Mononuclear cell (primary cell): ENCODE measurements around the gene EDAR. TPM values are rescaled to one million over a fixed set of nuclear protein-coding genes. Genes with fewer than 3 reads are reported as not detected.

Source experiments
- H3K27me3 ChIP-seq: 2 replicates; pipeline ENCODE4 v1.6.0; 2011; ENCODE audit warnings: low read length, control low read depth; ENCODE audit not compliant: insufficient read depth
- H3K4me1 ChIP-seq: 2 replicates; pipeline ENCODE4 v1.5.1; 2011; ENCODE audit warnings: mild to moderate bottlenecking, low read length, control low read depth; ENCODE audit not compliant: insufficient read depth
- H3K4me3 ChIP-seq: 2 replicates; pipeline ENCODE4 v1.5.1; 2011; ENCODE audit warnings: mild to moderate bottlenecking, low read length, moderate library complexity
- H3K9me3 ChIP-seq: 2 replicates; pipeline ENCODE4 v1.5.1; 2011; ENCODE audit warnings: low read depth, mild to moderate bottlenecking, control low read depth, low read length
- total RNA-seq: library from RNA; depleted of rRNA; stranded (reverse); fragments of >200 nt; gene quantifications from one replicate; pipeline ENCODE4 v1.2.3, GENCODE V29; 2012

Gene EDAR
- total RNA-seq, 1 donor: 2.5 TPM

GRCh38 chr2:109016376-109016775, 27.4 kb upstream of the EDAR start:
- Histone ChIP-seq H3K4me3 (no peak overlapping the region), H3K9me3 (no peaks in the 10 kb centered on the region), H3K27me3 (no peaks in the 10 kb centered on the region), H3K4me1 (no peaks in the 10 kb centered on the region)

DNA sequence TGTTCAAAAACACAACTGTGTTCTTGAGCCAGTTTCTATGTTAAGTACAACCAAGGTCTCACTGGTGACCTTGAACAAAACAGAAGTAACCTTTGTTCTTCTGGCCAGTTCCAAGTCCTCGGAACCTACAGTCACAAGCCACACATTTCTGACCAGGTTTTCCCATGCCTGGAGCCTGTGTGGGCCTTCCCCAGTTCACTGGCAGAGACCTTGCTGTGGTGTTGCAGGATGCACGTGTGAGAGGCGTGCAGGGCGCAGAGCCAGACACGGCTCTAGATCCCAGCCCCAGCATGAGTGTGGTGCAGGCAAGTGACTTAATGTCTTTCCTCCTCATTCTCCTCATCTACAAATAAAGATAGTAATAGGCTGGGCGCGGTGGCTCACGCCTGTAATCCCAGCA, 25.5 kb upstream of the EDAR start:
- Histone ChIP-seq H3K4me3 (no peak overlapping the region), H3K9me3 (no peaks in the 10 kb centered on the region), H3K4me1 (no peaks in the 10 kb centered on the region), H3K27me3 (no peaks in the 10 kb centered on the region)

GRCh38 chr2:109013051-109013450, 24.0 kb upstream of the EDAR start:
- Histone ChIP-seq H3K9me3 (no peaks in the 10 kb centered on the region), H3K4me3 (no peak overlapping the region), H3K4me1 (no peaks in the 10 kb centered on the region), H3K27me3 (no peaks in the 10 kb centered on the region)

- H3K27me3 ChIP-seq: no peaks in the 10 kb centered on the region
- no peaks in the 10 kb centered on the region for H3K9me3 ChIP-seq
- no peaks in the 10 kb centered on the region for H3K4me1 ChIP-seq
- no peak overlapping the region for H3K4me3 ChIP-seq
These were observed 21.0 kb upstream of the EDAR start for GRCh38 chr2:109009920-109010610.

DNA sequence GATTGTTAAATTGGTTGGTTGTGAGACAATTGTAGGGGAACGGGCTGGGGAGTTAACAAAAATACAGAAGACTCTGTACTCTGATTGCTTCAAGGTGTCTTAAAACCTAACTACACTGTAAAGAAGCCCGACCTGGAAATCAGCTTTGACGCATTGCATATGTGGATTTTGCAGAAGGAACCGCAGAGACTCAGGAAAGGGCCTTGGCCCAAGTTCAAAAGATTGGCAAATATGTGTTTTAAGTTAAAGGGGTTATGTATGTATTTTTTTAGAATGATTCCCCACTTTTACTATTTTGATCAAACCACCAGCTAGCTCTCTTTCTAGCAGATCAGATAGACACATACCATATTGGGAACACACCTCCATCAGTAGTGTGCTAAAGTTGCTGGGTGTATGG, 18.0 kb upstream of the EDAR start:
- H3K4me3 ChIP-seq: no peak overlapping the region
- H3K27me3 ChIP-seq: no peaks in the 10 kb centered on the region
- no peaks in the 10 kb centered on the region for H3K9me3 ChIP-seq
- no peaks in the 10 kb centered on the region for H3K4me1 ChIP-seq

GRCh38 chr2:109005686-109006204, 16.7 kb upstream of the EDAR start:
- Histone ChIP-seq H3K9me3 (no peaks in the 10 kb centered on the region), H3K27me3 (no peaks in the 10 kb centered on the region), H3K4me1 (peaks cover 4% of the 10 kb centered on the region), H3K4me3 (no peak overlapping the region)

DNA sequence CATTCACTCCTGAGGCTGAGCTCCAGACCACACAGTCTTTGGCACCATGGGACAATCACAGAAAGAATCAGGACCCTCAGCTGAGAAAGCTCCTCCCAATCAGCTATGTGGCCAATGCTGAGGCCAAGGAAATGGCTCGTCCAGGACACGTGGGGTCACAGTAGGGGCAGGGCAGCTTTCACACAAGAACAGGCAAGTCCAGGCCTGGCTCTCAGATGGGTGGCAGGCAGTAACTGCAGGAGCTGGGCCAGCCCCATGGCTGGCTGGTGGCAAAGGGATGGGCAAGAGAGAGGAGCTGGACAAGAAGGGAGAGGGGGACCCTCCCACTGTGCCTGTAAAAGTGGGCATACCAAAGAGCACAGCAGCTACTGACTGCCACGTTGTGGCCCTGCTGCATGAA, 12.2 kb upstream of the EDAR start:
- H3K9me3 ChIP-seq: no peaks in the 10 kb centered on the region

GRCh38 chr2:109000738-109001137, 11.7 kb upstream of the EDAR start:
- peaks cover 6% of the 10 kb centered on the region for H3K4me1 ChIP-seq
- H3K9me3 ChIP-seq: no peaks in the 10 kb centered on the region
- H3K4me3 ChIP-seq: no peak overlapping the region
- H3K27me3 ChIP-seq: no peaks in the 10 kb centered on the region

More for the DNA sequence above, 12.2 kb upstream of the EDAR start:
- no peaks in the 10 kb centered on the region for H3K27me3 ChIP-seq
- H3K4me1 ChIP-seq: peaks cover 6% of the 10 kb centered on the region
- no peak overlapping the region for H3K4me3 ChIP-seq

DNA sequence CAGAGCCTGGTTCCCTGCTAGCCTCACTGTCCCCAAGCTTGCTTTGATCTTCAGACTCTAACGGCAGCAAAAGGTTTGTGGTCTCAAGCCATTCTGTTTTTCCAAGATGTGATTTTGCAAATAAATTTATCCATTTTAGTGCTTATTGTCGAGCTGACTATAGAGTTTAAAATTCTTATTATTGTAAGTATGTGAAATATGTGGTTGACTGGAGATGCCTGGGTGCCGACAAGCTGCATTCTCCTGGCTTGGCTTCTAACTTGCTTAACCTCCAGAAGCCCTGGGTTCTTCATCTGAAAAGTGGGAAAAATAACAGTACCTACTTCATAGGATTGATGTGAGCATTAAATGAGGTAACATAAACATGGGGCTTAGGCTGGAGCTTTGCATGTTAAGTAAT, 9.9 kb upstream of the EDAR start:
- Histone ChIP-seq H3K4me1 (peaks cover 6% of the 10 kb centered on the region), H3K4me3 (no peak overlapping the region), H3K27me3 (no peaks in the 10 kb centered on the region), H3K9me3 (no peaks in the 10 kb centered on the region)

DNA sequence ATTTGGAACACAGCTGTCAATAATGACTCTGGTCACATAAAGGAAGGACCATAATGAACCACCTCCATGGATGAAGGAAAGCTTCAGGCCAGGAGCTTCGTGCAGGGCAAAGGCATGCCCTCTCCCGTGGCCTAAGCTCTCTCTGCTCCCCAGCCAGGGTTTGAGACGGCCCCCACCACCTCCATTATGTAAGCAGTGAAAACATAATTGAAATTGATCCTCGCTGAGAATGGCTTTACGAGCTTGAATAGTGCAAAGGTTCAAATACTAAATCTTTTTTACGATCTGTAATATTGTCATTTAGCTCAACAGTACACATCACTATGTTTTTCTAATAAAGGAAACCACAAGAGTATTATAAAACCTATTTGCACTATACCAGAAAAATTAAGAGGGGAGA, 5.2 kb upstream of the EDAR start:
- no peaks in the 10 kb centered on the region for H3K4me1 ChIP-seq
- H3K9me3 ChIP-seq: no peaks in the 10 kb centered on the region
- H3K4me3 ChIP-seq: no peak overlapping the region
- no peaks in the 10 kb centered on the region for H3K27me3 ChIP-seq

- Histone ChIP-seq H3K9me3 (no peaks in the 10 kb centered on the region), H3K4me1 (no peaks in the 10 kb centered on the region), H3K4me3 (no peak overlapping the region), H3K27me3 (no peaks in the 10 kb centered on the region)
These were observed 4.3 kb upstream of the EDAR start for GRCh38 chr2:108993095-108993937.

DNA sequence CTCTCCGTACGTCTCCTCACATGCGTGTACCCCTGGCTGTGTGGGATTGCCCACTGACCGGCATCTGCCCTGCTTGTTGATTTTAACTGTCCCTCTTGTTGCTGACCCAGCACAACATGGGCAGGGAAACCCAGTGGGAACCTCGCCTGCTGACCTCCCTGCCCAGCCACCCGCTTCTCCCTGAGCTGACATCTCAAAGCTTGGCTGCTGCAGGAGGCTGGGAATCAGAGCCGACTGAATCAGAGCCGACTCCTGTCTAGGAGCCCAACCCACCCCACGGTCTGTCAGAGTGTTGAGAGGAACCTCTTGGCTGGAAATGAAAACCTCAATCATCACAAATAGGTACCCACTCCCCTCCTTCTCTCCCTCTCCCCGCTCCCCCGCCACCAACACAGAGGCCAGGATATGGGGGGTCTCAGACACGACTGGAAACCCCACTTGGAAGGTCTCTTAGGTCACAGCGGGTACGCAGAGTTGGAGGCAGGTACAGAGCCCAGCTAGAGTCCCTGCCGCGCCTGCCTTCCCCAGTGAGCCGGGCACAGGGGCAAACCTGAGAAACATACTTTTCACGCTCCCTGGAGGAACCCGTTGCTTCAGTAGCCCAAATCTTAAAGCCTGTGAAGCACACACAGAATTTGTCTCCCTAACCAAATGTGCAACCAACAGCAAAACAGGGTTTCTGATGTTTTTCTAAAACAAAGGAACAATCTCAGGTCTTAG, 784 bp downstream of the EDAR start:
- Histone ChIP-seq H3K4me1 (no peaks in the 10 kb centered on the region), H3K27me3 (no peaks in the 10 kb centered on the region), H3K4me3 (peak overlapping the region; percentile 40), H3K9me3 (no peaks in the 10 kb centered on the region)

DNA sequence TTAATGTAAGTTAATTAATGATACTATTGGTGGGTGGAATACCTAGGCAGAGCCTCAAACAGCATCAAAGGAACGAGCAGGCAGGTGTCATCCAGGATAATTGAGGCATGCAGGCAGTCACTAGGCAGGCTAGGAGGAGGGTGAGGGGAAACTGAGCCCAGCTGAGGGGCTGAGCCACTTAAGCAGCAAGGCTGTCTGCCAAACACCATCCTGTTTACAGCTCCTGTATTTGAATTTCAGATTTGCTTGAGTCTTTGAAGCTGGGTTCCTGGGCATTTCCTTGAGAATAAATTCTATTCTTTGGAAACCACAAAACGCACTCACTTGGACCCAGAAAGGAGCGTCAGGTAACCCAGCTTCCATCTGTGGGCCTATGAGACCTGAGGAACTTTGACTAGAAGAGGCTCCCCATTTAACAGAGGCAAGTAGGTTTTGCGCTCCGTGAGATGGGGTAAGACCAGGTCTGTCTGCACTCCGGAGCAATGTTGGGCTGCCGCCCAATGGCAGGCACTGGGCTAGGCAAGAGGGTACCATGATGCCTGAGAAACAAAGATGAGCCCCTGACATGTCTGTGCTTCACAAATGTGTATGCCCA, 2.0 kb downstream of the EDAR start:
- H3K4me3 ChIP-seq: no peak overlapping the region
- H3K9me3 ChIP-seq: no peaks in the 10 kb centered on the region
- no peaks in the 10 kb centered on the region for H3K27me3 ChIP-seq
- H3K4me1 ChIP-seq: no peaks in the 10 kb centered on the region

GRCh38 chr2:108983610-108984009, 5.4 kb downstream of the EDAR start:
- Histone ChIP-seq H3K4me3 (no peak overlapping the region), H3K4me1 (no peaks in the 10 kb centered on the region), H3K27me3 (no peaks in the 10 kb centered on the region), H3K9me3 (no peaks in the 10 kb centered on the region)

DNA sequence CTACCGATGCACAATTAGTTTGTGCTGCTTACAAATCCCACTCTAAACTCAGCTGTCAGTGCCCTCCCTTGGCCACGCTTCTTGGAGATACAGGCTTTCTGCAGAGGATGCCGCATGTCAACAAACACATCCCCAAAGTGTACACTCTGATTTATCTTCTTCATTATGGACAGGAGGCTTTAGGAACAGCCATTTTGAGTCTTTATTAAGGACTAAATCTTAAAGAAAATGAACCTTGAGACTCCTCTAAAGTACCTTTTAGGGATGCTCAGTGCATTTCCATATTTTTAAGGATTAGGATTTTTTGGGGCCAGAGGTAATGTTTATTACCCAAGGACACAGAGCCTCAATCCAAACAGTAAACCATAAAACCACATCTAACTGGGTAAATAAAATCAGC, 6.0 kb downstream of the EDAR start:
- no peaks in the 10 kb centered on the region for H3K27me3 ChIP-seq
- no peaks in the 10 kb centered on the region for H3K4me1 ChIP-seq
- no peak overlapping the region for H3K4me3 ChIP-seq
- H3K9me3 ChIP-seq: no peaks in the 10 kb centered on the region
